MCF 10A (cell line): Measurements from ENCODE around the gene DMRT1. TPM values are rescaled to one million over a fixed set of nuclear protein-coding genes. Genes with fewer than 3 reads are reported as not detected.

Experiments
- BruUV-seq: library from RNA; stranded (reverse); fragments of 400-500 nt; replicated peaks from 2 replicates; lab custom pipeline; 2021; lab: Mats Ljungman, UMichigan
- CTCF ChIA-PET: fragments of 300-600 bp; sonication (Branson Sonifier 250); formaldehyde crosslinking; extraction: SDS; loops from one replicate; lab custom pipeline; 2021; ENCODE audit warnings: antibody characterized with exemption, inconsistent platforms; lab: Yijun Ruan, JAX
- POLR2A ChIA-PET: fragments of 300-600, 350-650 bp; sonication (Branson Sonifier 250); formaldehyde crosslinking; extraction: SDS; loops from one replicate; lab custom pipeline; 2020; ENCODE audit warnings: antibody characterized with exemption, inconsistent platforms; lab: Yijun Ruan, JAX
- DNase-seq: peaks from one replicate; pipeline ENCODE4 v3.0.0-alpha.2; 2018; ENCODE audit not compliant: unreplicated experiment
- H3K27ac Mint-ChIP-seq: one replicate; pipeline ENCODE4 v1.8.0; 2022; ENCODE audit warnings: mild to moderate bottlenecking, low read depth, mixed read lengths; ENCODE audit not compliant: unreplicated experiment
- H3K27me3 Mint-ChIP-seq: one replicate; pipeline ENCODE4 v1.8.0; 2022; ENCODE audit warnings: mixed read lengths; ENCODE audit not compliant: insufficient read depth, unreplicated experiment
- H3K36me3 Mint-ChIP-seq: one replicate; pipeline ENCODE4 v1.8.0; 2022; ENCODE audit warnings: mild to moderate bottlenecking, moderate library complexity, mixed read lengths; ENCODE audit not compliant: insufficient read depth, unreplicated experiment
- H3K4me1 Mint-ChIP-seq: one replicate; pipeline ENCODE4 v1.8.0; 2022; ENCODE audit warnings: mixed read lengths; ENCODE audit not compliant: insufficient read depth, unreplicated experiment
- H3K4me3 Mint-ChIP-seq: one replicate; pipeline ENCODE4 v1.8.0; 2022; ENCODE audit warnings: mild to moderate bottlenecking, moderate library complexity, mixed read lengths; ENCODE audit not compliant: unreplicated experiment
- H3K9me3 Mint-ChIP-seq: one replicate; pipeline ENCODE4 v1.8.0; 2022; ENCODE audit warnings: mixed read lengths; ENCODE audit not compliant: unreplicated experiment
- CTCF ChIP-seq: fragments of 200-600 bp; IDR thresholded peaks from one replicate; pipeline ENCODE4 v1.8.0; 2022; ENCODE audit warnings: antibody characterized with exemption, mild to moderate bottlenecking; ENCODE audit not compliant: unreplicated experiment
- intact Hi-C: fragments of 100-400 bp; cut with micrococcal nuclease; formaldehyde crosslinking; loops from 2 replicates; pipeline ENCODE4 v1.14.1; 2022
- total RNA-seq: library from RNA; stranded (reverse); gene quantifications from 2 replicates; pipeline ENCODE4 v1.2.3, GENCODE V29; 2022

DMRT1 gene
- total RNA-seq, 1 experiment from 2014 or later: not detected

GRCh38 chr9:962023-962422, 120.5 kb downstream of the DMRT1 start:
- H3K9me3 Mint-ChIP-seq: no peaks in the 10 kb centered on the region
- ChIA-PET CTCF (no interaction called here), POLR2A (no interaction called here)
- no peaks in the 10 kb centered on the region for H3K36me3 Mint-ChIP-seq
- no peak overlapping the region for H3K27ac Mint-ChIP-seq
- no peak overlapping the region for H3K4me3 Mint-ChIP-seq
- BruUV-seq: no TSS peak
- peaks cover 7% of the 10 kb centered on the region for H3K4me1 Mint-ChIP-seq
- H3K27me3 Mint-ChIP-seq: peaks cover 23% of the 10 kb centered on the region
- peak; percentile 22 for DNase-seq
- no peak for TF ChIP-seq CTCF
- intact Hi-C loops: no loop called here

GRCh38 chr9:965497-965896, 124.0 kb downstream of the DMRT1 start:
- POLR2A ChIA-PET: interaction anchor here (0.7 to 1.2 kb wide), 3 partner anchors 12 to 68 kb away, joined by 3 to 5 read pairs (median 3); no protein-coding TSS in a partner anchor
- intact Hi-C loops: no loop called here
- no peak for TF ChIP-seq CTCF
- Mint-ChIP-seq H3K27ac (no peak overlapping the region), H3K9me3 (no peaks in the 10 kb centered on the region), H3K4me1 (peaks cover 7% of the 10 kb centered on the region), H3K36me3 (no peaks in the 10 kb centered on the region), H3K4me3 (no peak overlapping the region), H3K27me3 (peaks cover 23% of the 10 kb centered on the region)
- no peak for DNase-seq
- CTCF ChIA-PET: interaction anchor here (0.6 to 1.2 kb wide), 3 partner anchors 44 to 767 kb away, joined by 3 to 4 read pairs (median 4); no protein-coding TSS in a partner anchor
- BruUV-seq: no TSS peak

DNA sequence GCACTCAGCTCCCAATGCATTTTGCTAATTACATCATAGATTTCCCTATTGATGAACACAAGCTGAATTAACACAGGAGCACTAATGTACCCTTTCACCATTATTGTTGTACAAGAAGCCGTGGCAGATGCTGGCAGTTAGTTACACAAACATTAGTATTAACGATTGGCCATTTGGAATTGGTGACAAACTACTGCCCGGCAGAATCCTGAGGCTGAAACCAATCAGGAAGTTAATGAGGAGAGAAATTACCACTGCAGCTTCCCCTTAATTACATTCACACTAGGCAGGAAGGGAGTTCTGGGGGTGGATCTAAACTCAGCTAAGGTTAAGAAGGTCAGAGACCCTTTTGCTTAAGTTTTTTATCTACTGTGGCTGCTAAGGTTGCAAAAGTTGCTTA, 125.4 kb downstream of the DMRT1 start:
- peaks cover 18% of the 10 kb centered on the region for H3K27me3 Mint-ChIP-seq
- no TSS peak for BruUV-seq
- no peak overlapping the region for H3K4me3 Mint-ChIP-seq
- no peak for DNase-seq
- POLR2A ChIA-PET: interaction anchor here (0.6 to 1.0 kb wide), 2 partner anchors 69 to 1925 kb away, joined by 3 to 5 read pairs; no protein-coding TSS in a partner anchor
- no peaks in the 10 kb centered on the region for H3K9me3 Mint-ChIP-seq
- H3K36me3 Mint-ChIP-seq: no peaks in the 10 kb centered on the region
- CTCF ChIA-PET: interaction anchor here (1.1 to 1.3 kb wide), 3 partner anchors 38 to 73 kb away, joined by 3 to 4 read pairs (median 4); no protein-coding TSS in a partner anchor
- H3K4me1 Mint-ChIP-seq: peaks cover 5% of the 10 kb centered on the region
- intact Hi-C loops: no loop called here
- H3K27ac Mint-ChIP-seq: no peak overlapping the region
- TF ChIP-seq CTCF: no peak

GRCh38 chr9:967436-967835, 125.9 kb downstream of the DMRT1 start:
- no TSS peak for BruUV-seq
- Mint-ChIP-seq H3K4me3 (no peak overlapping the region), H3K36me3 (no peaks in the 10 kb centered on the region), H3K9me3 (no peaks in the 10 kb centered on the region), H3K4me1 (no peaks in the 10 kb centered on the region), H3K27ac (no peak overlapping the region), H3K27me3 (peaks cover 13% of the 10 kb centered on the region)
- no peak for DNase-seq
- POLR2A ChIA-PET: interaction anchor here (0.6 kb wide), 1 partner anchor 1925 kb away, joined by 3 read pairs; no protein-coding TSS in a partner anchor
- no peak for TF ChIP-seq CTCF
- CTCF ChIA-PET: interaction anchor here (1.1 kb wide), 1 partner anchor 73 kb away, joined by 3 read pairs; no protein-coding TSS in a partner anchor
- intact Hi-C loops: no loop called here
